Retina (tissue), 1 donor: ENCODE data around the gene C16orf54.
A peak's percentile ranks its signal among the peaks of the same experiment; 100 is the strongest.
"Not testable (repeated sequence)": the region's sequence is repeated elsewhere in the genome, so short reads cannot be mapped to it uniquely, and the experiment has no call there.

Experiments used
- DNase-seq: peaks from one replicate; pipeline ENCODE4 v3.0.0-alpha.2; 2016

C16orf54 gene

GRCh38 chr16:29739927-29740629 lies 5.7 kb downstream of the C16orf54 start:
- DNase-seq: not testable (repeated sequence)

- no peak for DNase-seq
Measured at GRCh38 chr16:29738514-29738913, 7.3 kb downstream of the C16orf54 start.

DNA sequence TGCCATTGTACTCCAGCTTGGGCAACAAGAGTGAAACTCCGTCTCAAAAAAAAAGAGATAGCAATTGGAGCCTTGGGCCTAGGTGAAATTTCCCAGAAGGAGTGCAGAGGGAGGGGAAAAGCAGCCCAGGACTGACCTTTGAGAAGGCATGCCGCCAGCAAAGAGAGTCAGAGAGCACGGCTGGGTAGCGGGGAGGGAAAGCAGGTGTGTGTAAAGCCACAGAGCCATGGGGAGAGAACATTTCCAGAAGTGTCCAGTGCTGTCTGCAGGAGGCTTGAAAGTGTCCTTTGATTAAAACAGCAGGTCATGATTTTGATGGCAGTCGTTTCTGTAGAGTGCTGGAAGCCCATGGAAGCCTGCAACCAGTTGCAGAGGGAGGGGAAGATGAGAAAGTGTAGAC lies 8.1 kb downstream of the C16orf54 start:
- no peak for DNase-seq

DNA sequence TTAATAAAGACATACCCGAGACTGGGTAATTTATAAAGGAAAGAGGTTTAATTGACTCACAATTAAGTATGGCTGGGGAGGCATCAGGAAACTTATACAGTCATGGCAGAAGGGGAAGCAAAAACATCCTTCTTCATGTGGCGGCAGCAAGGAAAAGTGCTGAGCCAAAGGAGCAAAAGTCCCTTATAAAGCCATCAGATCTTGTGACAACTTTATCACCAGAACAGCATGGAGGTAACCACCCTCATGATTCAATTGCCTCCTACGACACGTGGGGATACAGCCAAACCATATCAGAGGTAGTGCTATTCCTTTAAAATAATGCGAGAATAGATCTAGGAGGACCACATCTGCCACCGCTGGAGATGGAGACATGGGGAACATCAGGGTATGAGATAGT lies 9.0 kb downstream of the C16orf54 start:
- DNase-seq: no peak

GRCh38 chr16:29736112-29736511 lies 9.7 kb downstream of the C16orf54 start:
- no peak for DNase-seq

- DNase-seq: no peak
Measured at GRCh38 chr16:29734786-29735185, 11.0 kb downstream of the C16orf54 start.

DNA sequence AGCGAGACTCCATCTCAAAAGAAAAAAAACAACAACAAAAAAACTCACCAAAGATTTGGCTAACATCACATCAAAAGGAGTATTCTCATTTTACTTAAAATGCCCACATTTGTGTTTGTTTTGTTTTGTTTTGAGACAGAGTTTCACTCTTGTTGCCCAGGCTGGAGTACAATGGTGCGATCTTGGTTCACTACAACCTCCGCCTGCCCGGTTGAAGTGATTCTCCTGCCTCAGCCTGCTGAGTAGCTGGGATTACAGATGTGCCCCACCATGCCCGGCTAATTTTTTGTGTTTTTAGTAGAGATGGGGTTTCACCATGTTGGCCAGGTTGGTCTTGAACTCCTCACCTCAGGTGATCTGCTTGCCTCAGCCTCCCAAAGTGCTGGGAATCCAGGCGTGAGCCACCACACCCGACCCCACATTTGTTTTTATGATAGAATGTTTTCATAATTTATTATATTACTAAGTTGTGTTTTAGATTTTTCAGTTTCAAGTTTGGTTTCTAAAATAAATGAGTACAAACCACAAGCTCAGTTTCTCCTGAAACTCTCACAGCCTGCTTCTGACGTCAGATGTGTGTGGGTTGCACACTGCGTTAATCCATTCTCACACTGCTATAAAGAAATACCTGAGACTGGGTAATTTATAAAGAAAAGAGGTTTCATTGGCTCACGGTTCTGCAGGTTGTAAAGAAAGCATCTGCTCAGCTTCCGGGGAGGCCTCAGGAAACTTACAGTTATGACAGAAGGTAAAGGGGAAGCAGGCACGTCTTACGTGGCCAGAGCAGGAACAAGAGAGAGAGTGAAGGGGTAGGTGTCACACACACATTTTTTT lies 13.8 kb downstream of the C16orf54 start:
- DNase-seq: not testable (repeated sequence)

DNA sequence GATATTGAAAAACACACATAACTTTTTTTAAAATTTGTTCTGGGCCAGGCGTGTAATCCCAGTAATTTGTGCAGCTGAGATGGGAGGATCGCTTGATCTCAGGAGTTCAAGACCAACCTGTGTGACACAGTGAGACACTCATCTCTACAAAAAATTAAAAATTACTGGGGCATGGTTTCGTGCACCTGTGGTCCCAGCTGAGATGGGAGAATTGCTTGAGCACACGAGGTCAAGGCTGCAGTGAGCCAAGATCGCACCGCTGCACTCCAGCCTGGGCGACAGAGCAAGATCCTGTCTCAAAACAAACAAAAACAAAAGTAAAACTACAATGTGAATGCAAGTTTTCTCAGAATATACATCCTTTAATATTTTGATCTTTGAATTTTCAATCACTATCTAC lies 15.1 kb downstream of the C16orf54 start:
- DNase-seq: no peak

DNA sequence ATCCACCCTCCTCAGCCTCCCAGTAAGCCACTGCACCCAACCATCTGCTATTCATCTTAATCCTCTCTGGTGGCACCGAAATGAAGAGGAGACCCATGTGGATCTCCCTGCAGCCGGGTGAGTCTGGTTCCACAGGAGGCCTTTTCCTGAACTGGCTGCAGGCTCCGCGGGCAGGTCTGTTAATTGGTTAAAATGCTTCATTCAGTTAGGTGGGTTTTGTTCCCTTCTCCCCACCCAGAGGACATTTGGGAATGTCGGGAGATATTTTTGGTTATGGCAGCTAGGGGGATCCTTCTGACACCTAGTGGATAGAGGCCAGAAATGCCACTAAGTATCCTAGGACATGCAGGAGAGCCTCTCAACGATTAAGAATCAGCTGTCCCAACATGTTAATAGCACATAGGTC lies 16.7 kb downstream of the C16orf54 start:
- DNase-seq: peak; percentile 53

GRCh38 chr16:29727452-29727851 lies 18.3 kb downstream of the C16orf54 start:
- no peak for DNase-seq

DNA sequence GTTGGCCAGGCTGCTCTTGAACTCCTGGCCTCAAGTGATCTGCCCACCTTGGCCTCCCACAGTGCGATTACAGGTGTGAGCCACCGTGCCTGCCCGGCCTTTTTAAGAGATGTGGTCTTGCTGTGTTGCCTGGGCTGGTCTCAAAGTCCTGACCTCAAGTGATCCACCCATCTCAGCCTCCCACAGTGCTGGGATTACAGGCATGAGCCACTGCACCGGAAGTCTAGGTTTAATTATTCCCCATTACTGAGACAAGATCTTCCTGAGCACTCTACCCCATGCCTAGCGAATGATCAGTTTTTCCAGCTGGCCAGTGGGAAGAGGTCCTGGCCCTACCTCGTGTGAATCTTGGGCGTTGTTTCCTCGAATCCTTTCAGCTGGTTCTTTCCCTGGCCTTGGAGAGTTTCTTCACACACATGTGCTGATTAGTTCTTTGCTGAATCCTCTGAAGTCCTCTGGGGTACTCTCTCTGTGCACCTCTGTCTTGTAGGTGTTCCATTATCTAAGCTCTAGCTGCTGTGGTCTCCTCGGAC lies 18.9 kb downstream of the C16orf54 start:
- DNase-seq: no peak

DNA sequence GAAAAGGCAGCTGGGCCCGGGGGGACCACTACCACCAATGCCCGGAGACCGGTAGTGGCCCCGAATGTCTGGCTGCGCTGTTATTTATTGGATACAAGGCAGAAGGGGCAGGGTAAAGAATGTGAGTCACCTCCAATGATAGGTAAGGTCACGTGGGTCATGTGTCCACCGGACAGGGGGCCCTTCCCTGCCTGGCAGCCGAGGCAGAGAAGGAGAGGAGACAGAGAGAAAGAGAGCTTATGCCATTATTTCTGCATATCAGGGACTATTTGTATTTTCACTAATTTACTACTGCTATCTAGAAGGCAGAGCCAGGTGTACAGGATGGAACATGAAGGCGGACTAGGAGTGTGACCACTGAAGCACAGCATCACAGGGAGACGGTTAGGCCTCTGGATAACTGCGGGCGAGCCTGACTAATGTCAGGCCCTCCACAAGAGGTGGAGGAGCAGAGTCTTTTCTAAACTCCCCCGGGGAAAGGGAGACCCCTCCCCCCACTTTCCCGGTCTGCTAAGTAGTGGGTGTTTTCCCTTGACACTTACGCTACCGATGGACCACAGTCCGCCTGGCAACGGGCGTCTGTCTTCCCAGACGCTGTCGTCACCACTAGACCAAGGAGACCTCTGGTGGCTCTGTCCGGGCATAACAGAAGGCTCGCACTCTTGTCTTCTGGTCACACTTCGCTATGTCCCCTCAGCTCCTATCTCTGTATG lies 24.5 kb downstream of the C16orf54 start:
- peak; percentile 83 for DNase-seq

DNA sequence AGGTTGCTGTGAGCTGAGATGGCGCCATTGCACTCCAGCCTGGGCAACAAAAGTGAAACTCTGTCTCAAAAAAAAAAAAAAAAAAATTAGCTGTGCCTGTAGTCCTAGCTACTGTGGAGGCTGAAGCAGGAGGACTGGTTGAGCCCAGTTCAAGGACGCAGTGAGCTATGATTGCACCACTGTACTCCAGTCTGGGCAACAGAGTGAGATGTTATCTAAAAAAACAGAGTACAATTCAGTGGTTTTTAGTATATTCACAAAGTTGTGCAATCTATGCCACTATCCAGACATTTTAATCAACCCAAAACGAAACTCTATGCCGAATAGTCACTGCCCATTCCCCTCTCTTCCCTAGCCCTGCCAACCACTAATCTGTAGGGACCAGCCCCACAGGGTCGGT lies 25.1 kb downstream of the C16orf54 start:
- DNase-seq: no peak

DNA sequence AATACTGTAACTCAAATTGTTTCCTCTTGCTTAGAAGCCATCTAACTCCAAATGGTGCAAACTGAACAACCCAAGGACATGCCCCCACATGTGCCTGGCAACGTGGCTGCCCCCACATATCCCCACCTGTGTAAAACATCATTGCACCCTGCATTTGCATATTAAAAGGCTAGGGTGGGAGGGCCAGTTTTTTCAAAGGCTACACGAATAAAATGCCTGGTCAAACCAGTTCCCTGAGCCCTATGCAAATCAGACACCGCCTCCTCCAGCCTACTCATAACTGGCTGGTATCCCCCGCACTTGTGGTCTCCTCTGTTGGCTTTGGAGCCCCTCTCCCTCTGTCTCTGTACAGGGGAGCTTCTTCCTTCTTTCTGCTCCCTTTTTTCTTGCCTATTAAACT lies 26.7 kb downstream of the C16orf54 start:
- DNase-seq: no peak

DNA sequence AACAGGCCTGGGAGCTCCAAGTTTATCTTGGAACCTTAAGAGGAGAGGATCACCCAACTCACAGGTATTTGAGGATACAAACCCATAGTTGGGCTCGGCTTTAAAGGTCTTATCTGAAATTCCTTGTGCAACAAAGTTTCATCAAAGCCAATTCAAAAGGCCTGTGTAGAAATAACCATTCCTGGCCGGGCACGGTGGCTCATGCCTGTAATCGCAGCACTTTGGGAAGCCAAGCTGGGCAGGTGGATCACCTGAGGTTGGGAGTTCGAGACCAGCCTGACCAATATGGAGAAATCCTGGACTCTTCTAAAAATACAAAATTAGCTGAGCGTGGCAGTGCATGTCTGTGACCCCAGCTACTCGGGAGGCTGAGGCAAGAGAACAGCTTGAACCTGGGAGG lies 28.7 kb downstream of the C16orf54 start:
- DNase-seq: no peak

DNA sequence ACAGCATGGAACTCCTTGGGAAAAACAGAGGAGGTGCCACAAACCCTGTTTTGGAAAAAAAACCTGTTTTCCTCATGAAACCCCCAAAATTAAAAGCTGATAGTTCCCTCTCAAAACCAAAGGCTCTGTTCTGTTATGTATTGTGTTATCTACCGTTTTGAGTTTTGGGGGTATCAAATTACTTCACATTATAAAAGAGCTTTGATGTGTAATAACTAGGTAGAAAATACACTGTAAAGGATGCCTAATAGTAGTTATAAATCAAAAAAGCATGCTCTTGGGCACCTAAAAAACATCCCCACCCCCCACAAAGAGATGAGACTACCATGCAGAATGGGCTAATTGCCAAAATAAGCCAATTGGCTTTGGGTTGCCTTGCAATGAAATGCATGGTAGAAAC lies 30.8 kb downstream of the C16orf54 start:
- no peak for DNase-seq

- no peak for DNase-seq
Measured at GRCh38 chr16:29714396-29714795, 31.4 kb downstream of the C16orf54 start.

DNA sequence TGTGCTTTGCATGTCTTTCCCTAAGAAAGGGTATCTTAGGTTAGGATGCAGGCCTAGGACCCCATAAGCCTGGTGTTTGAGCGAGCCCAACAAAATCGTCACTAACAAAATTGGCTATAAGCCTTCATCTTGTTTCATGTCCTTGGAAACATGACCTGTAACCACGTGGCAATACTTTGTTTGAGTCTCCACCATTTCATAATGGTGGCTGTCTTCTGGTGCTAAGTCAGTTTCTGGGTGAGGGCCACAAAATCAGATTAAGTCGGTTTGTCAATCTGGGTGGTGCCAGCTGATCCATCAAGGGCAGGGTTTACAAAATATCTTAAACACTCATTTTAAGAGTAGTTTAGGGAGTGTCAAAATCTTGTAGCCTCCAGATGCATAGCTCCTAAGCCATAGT lies 33.0 kb downstream of the C16orf54 start:
- no peak for DNase-seq

DNA sequence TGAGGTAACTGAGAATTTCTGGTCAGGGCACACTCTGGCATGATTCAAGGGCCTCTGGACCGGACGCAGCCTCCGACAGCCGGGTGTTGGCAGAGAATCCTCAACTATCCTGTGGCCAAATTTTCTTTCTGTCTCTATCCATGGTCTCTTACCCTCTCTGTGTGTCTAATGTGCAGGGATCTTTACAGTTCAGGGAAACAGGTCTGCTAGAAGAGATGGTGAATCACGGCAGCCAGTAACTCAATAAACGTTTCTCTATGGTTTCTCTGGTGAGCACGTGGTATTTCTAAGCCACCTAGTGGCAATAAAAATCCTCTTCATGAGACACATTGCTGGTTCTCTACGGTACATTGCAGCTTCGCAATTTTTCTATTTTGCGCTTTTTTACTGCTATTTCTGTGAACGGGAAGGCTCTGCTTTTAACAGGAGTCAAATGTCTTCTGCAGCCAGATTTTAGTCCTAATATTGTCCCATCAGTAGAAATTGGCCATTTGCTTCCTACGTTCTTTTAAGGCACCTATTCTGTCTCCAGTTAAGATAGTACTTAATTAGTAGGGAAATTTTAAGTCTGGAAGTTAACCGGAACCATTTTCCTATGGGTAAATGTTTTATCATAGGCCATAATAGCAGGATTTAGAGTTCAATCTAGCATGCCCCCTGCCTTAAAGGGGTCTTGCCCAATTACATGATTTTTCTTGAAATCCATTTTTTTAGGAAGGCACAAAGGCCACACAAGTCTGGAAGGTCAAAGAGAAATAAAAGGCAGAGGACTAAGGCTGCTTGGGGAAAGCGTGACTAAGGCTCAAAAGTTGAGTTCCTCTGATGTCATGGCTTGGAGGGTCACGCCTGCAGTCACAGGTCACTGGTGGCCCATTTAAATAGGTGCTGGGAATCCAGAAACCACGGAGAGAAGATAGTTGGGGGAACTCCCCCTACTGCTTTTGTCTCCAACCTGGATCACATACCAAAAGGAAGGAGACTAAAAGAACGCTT lies 35.3 kb downstream of the C16orf54 start:
- peak; percentile 61 for DNase-seq

- not testable (repeated sequence) for DNase-seq
Measured at GRCh38 chr16:29709657-29710056, 36.1 kb downstream of the C16orf54 start.

DNA sequence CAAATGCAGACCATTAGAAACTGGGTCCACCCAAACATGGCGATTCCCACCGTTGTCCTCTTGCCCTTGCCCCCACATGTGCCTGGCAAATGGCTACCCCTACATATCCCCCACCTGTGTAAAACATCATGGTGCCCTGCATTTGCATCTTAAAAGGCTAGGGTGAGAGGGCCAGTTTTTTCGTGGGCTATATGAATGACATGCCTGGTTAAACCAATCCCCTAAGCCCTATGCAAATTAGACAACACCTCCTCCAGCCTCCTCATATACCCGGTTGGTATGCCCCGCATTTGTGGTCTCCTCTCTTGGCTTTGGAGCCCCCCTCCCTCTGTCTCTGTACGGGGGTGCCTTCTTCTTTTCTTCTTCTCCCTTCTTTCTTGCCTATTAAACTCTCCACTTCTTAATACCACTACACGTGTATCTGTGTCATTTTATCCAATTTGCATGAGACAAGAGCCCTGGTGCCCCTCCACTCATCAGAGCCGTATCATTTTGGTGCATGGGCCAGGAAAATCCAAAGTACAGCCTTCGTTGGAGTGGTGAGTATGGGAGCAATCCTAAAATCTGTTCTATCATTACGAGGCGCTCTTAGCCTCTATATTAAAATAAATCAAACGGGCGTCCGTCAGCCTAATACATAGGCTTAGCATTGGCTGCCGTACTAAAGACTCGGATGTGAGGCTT lies 36.7 kb downstream of the C16orf54 start:
- no peak for DNase-seq

DNA sequence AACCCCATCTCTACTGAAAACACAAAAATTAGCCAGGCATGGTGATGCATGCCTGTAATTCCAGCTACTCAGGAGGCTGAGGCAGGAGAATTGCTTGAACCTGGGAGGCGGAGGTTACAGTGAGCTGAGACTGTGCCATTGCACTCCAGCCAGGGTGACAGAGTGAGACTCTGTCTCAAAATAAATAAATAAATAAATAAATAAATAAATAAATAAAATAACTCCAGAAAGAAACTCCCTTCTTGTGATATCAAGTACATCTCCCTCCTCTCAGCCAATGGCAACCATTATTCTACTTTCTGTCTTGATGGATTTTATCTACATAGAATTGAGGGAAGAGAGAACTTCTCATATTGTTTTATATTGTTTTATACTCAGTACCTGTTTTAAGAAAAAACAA lies 38.6 kb downstream of the C16orf54 start:
- DNase-seq: not testable (repeated sequence)
